ENCODE measurements around the gene CNKSR1. TPM values are rescaled to one million over a fixed set of nuclear protein-coding genes. Genes with fewer than 3 reads are reported as not detected.

CNKSR1 gene
- total RNA-seq, 2 donors from 2014 or later, result 0.52 to 1.3 TPM

- H3K4me3 ChIP-seq, result peak overlapping the region; percentile 41 to 57
- no peak for TF ChIP-seq CTCF (IDR thresholded peaks at IDR 0.05)
- H3K36me3 ChIP-seq, result no peaks in the 10 kb centered on the region
- peaks cover 0 to 65% of the 10 kb centered on the region in 2 donors for H3K4me1 ChIP-seq
- no peaks in the 10 kb centered on the region for H3K9me3 ChIP-seq
- H3K27me3 ChIP-seq, result no peaks in the 10 kb centered on the region
- peak overlapping the region; percentile 86 to 95 for H3K27ac ChIP-seq
- no peak for DNase-seq (ENCODE audit: low spot score)
Measured at GRCh38 chr1:26162220-26162709, 15.0 kb upstream of the CNKSR1 start.

DNA sequence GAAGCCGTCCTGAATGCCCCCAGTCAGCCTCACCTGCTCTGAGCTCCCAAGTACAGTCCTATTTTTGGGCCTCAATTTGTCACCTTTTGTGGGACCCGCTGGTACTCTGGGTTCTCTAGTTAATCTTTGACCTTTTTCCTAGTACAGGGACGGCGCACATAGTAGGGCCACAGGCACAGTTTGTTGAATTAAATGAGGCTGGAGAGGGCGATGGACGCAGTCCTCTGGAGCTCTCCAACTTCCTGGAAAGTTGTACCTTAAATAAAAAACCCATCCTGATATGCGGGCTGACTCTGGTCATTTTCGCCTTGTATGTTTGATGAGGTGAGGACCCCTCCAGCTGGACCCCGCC, 13.6 kb upstream of the CNKSR1 start:
- TF ChIP-seq CTCF (IDR thresholded peaks at IDR 0.05), result no peak
- no peak for DNase-seq (ENCODE audit: low spot score)
- H3K4me3 ChIP-seq, result peak overlapping the region in 1 of 2 donors; percentile 55
- H3K27me3 ChIP-seq, result no peaks in the 10 kb centered on the region
- H3K36me3 ChIP-seq, result no peaks in the 10 kb centered on the region
- H3K4me1 ChIP-seq, result peaks cover 0 to 51% of the 10 kb centered on the region in 2 donors
- peak overlapping the region; percentile 63 to 77 for H3K27ac ChIP-seq
- no peaks in the 10 kb centered on the region for H3K9me3 ChIP-seq

DNA sequence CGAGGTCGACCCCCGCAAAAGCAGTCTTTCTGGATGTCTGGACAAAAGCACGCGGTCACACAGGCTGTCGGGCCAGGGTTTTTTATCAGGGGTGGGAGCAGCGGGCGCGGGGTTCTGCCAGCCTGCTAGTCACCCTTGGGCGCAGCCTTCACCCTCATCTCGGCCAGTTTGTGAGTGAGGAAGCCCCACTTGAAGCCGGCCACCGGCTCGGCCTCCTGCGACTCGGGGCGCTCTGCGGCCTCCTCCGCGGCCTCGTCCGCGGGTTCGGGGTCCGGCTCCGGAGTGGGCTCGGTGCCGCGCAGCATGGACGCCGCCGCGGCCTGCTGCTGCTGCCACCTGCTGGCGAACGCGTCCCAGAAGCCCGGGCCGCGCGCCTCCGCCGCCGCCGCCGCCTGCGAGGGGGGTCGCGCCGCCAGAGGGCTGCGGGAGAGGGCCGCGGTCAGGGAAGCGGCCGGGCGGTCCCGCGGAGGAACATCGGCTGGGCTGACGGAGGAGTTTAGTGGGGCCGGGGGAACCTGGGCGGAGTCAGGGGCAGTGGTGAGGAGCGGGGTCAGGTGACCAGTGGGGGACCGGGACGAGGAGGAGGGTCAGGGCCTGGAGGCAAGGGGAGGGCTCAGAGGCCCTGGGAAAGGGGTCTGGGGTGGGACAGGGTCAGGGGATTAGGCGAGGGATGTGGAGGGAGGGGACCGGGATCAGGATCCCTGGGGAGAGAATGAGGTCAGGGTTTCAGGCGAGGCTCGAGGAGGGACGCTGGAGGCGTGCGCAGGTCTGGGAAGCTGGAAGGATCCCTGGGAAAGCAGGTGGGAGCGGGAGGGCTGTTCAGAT, 13.0 kb upstream of the CNKSR1 start:
- H3K27me3 ChIP-seq, result no peaks in the 10 kb centered on the region
- peaks cover 0 to 47% of the 10 kb centered on the region in 2 donors for H3K4me1 ChIP-seq
- peak overlapping the region; percentile 63 to 77 for H3K27ac ChIP-seq
- H3K9me3 ChIP-seq, result no peaks in the 10 kb centered on the region
- H3K4me3 ChIP-seq, result peak overlapping the region; percentile 26 to 55
- peak; percentile 80 to 88 for TF ChIP-seq CTCF (IDR thresholded peaks at IDR 0.05)
- H3K36me3 ChIP-seq, result no peaks in the 10 kb centered on the region
- no peak for DNase-seq (ENCODE audit: low spot score)

- H3K4me1 ChIP-seq, result peaks cover 0 to 45% of the 10 kb centered on the region in 2 donors
- TF ChIP-seq CTCF (IDR thresholded peaks at IDR 0.05), result no peak
Measured at GRCh38 chr1:26164861-26165842, 12.1 kb upstream of the CNKSR1 start.

GRCh38 chr1:26166719-26167281, 10.5 kb upstream of the CNKSR1 start:
- no peaks in the 10 kb centered on the region for H3K36me3 ChIP-seq
- H3K4me1 ChIP-seq, result peaks cover 0 to 40% of the 10 kb centered on the region in 2 donors
- DNase-seq (ENCODE audit: low spot score), result no peak
- H3K27ac ChIP-seq, result no peak overlapping the region
- no peaks in the 10 kb centered on the region for H3K27me3 ChIP-seq
- H3K4me3 ChIP-seq, result no peak overlapping the region
- no peak for TF ChIP-seq CTCF (IDR thresholded peaks at IDR 0.05)
- no peaks in the 10 kb centered on the region for H3K9me3 ChIP-seq

More at GRCh38 chr1:26164861-26165842, 12.1 kb upstream of the CNKSR1 start:
- Histone ChIP-seq H3K9me3 (no peaks in the 10 kb centered on the region), H3K4me3 (peak overlapping the region in 1 of 2 donors; percentile 55), H3K36me3 (no peaks in the 10 kb centered on the region), H3K27me3 (no peaks in the 10 kb centered on the region), H3K27ac (peak overlapping the region; percentile 63 to 77)
- DNase-seq (ENCODE audit: low spot score), result no peak
